Ramos (cell line): ENCODE data around the gene TNFSF10.

ENCODE experiments used
- in situ Hi-C: fragments of 300-500 bp; cut with MboI; formaldehyde crosslinking; loops from one replicate; pipeline ENCODE4 v1.14.3; 2022; ENCODE audit warnings: low sequenced_read_pairs; ENCODE audit not compliant: unreplicated experiment

TNFSF10 gene

GRCh38 chr3:172465281-172465680 lies 57.9 kb downstream of the TNFSF10 start:
- in situ Hi-C loops = no loop called here

DNA sequence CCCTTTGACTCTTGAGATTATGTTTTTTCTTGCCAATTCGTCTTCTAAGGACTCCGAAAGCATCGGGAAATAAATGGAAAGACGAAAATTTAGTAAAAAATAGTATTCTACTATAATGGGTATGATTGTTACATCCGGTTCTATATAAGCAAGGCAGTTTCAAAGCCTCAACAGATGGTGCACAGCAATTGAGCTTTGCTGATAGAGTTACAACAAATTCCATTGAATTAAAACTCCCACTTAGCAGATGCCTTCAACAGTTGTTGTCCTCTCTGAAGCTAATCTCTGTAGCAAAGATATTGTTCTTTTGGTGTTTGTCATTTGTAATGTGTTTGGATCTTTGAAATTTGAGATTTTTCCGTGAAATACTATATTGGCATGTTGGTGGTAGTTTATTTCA lies 58.9 kb downstream of the TNFSF10 start:
- in situ Hi-C loops = no loop called here

- in situ Hi-C loops = no loop called here
These were observed 61.6 kb downstream of the TNFSF10 start for GRCh38 chr3:172461530-172462138.

DNA sequence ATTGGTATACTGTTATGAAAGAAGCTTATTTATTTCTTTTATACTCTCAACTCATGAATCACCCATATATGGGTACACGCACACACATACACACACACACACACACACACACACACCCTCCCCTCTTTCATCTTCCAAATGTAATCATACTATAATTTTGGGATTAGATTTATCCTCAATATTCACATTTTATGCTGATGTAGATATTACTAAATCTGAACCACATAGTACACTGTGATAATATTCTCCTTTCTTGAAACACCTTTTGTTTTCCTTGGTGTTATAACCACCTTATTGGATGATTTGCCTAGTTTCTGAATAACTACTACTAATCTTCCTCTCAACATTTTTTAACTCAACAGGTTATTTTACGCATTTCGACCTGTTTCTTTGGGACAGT lies 66.8 kb downstream of the TNFSF10 start:
- in situ Hi-C loops = no loop called here
